Epithelial cell of esophagus (primary cell): ENCODE data around the gene SZRD1.

Source experiments
- DNase-seq: peaks from one replicate; pipeline ENCODE4 v3.0.0; 2010; ENCODE audit warnings: low read depth
- H3K4me3 ChIP-seq: 2 replicates; pipeline ENCODE4 v1.5.1; 2011; ENCODE audit warnings: mild to moderate bottlenecking, low read length, control low read depth
- TF ChIP-seq, protein P1 (sequence below): IDR thresholded peaks from 2 replicates; pipeline ENCODE4 v1.5.1; 2011; ENCODE audit warnings: low read depth, mild to moderate bottlenecking, low read length, control low read depth, inconsistent platforms; ENCODE audit not compliant: insufficient read depth; ENCODE audit errors: missing control alignments

Gene SZRD1

DNA sequence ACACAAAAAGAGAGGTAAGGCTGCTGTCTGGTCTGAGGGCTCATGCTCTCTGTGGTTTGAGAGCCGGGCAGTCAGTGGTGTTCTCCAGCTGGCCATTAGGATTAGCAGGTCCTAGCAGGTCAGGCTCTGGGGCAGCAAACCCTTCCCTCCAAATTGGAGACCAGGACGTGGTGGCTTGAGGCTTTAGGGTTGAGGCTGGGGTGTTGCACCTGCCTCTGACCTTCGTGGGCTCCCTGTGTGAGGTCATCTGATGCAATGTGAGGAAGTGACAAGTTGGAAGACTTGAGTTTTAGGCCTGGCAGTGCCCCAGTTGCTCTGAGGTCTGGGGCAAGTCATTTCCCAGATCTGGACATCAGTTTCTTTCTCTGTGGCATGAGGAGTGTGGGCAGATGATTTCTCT, 24.4 kb downstream of the SZRD1 start:
- TF ChIP-seq, protein P1, sequence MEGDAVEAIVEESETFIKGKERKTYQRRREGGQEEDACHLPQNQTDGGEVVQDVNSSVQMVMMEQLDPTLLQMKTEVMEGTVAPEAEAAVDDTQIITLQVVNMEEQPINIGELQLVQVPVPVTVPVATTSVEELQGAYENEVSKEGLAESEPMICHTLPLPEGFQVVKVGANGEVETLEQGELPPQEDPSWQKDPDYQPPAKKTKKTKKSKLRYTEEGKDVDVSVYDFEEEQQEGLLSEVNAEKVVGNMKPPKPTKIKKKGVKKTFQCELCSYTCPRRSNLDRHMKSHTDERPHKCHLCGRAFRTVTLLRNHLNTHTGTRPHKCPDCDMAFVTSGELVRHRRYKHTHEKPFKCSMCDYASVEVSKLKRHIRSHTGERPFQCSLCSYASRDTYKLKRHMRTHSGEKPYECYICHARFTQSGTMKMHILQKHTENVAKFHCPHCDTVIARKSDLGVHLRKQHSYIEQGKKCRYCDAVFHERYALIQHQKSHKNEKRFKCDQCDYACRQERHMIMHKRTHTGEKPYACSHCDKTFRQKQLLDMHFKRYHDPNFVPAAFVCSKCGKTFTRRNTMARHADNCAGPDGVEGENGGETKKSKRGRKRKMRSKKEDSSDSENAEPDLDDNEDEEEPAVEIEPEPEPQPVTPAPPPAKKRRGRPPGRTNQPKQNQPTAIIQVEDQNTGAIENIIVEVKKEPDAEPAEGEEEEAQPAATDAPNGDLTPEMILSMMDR: no peak
- H3K4me3 ChIP-seq: no peak overlapping the region
- DNase-seq: no peak

DNA sequence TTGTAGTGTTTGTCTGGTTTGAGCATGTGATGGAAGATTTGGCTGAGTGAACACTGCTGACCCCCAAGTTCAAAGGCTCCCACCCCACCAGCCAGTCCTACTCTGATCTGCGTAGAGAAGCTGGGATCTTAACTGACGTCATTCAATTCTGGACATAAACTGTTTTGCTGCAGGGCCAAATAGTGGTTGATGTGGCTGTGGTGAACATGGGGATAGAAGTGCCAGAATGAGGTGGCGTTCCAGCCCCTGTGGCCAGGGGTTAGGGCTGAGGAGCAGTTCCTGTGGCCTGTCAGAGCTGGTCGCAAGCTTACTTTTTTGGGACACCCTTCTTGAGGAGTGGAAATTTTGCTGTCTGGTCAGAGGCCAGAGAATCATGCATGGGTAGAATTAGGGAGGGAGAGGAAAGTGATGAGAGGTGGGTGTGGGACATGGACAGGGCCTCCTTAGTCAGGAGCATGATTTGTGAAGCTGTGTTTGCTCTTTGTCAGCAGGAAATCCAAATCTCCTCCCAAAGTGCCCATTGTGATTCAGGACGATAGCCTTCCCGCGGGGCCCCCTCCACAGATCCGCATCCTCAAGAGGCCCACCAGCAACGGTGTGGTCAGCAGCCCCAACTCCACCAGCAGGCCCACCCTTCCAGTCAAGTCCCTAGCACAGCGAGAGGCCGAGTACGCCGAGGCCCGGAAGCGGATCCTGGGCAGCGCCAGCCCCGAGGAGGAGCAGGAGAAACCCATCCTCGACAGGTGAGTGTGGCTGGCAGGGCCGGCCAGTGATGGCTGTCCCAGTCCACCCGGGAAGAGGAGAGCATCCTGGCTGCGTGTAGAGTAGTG, 25.9 kb downstream of the SZRD1 start:
- TF ChIP-seq, protein P1: no peak
- no peak overlapping the region for H3K4me3 ChIP-seq
- DNase-seq: no peak

DNA sequence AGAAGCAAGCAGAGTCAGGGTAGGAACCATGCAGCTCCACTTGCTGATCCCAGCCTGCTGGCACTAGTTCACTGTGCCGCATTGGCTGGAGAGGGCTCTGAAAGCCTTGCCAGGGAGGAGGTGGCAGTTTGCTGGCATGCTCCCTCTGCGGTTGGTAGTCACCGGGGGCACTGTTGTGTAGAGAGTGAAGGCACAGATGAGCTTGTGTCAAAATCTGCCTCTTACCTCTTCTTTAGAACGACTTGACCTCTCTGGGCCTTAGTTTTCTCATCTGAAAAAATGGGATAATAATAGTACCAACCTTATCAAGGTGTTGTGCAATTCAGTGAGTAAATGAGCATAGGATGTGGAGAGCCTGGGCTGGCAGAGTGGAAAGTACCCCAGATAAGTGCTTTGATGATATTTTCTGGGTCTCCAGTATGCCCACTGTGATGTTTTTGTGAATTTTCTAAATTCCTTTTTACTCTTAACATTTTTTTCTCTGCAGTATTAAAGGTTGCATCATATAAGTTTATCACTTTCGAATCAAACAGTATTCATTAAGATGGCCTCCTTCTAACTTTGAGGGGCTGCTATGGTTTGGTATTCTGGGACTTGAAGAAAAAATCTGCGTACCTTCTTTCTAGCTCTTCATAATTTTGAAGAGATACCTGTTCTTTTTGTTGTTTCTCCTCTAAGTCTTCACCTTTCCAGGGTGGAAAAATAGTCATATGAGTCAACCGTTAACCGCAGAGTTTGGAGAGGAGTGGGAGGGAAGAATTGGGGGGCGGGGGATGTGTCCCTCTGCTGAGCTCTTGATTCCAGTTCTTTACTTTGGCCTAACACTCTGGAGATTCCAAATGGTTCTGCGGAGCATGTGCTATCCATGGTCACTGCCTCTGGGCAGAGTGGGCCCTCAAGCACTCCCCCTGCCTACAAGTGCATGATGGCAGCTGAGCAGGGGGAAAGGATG, 26.8 kb downstream of the SZRD1 start:
- H3K4me3 ChIP-seq: no peak overlapping the region
- TF ChIP-seq, protein P1: no peak
- DNase-seq: no peak

DNA sequence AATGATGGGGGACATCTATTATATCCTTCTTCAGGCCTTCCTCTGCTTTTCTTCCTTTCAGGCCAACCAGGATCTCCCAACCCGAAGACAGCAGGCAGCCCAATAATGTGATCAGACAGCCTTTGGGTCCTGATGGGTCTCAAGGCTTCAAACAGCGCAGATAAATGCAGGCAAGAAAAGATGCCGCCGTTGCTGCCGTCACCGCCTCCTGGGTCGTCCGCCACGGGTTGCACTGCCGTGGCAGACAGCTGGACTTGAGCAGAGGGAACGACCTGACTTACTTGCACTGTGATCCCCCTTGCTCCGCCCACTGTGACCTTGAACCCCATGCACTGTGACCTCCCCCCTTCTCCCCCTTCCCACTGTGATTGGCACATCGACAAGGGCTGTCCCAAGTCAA, 27.9 kb downstream of the SZRD1 start:
- TF ChIP-seq, protein P1: no peak
- no peak overlapping the region for H3K4me3 ChIP-seq
- no peak for DNase-seq

DNA sequence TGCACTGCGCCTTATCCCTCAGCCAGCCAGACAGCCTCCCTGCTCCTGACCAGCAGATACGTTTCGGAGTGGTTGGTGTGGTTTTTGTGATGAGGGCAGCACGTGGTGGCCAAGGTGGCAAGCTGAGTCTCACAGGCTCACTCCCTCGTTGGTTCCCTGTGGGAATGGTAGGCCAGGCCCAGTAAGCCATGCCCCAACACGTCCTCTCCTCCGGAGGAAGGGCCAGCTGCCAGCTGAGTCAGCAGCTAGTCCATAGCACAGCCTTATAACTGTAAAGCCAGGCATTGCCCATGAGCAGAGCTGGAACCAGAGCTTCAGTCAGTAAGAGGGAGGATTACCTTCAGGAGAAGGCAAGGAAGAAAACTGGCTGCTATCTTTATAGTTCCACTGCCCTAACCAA, 29.5 kb downstream of the SZRD1 start:
- TF ChIP-seq, protein P1: no peak
- peak; percentile 99 for DNase-seq
- no peak overlapping the region for H3K4me3 ChIP-seq

DNA sequence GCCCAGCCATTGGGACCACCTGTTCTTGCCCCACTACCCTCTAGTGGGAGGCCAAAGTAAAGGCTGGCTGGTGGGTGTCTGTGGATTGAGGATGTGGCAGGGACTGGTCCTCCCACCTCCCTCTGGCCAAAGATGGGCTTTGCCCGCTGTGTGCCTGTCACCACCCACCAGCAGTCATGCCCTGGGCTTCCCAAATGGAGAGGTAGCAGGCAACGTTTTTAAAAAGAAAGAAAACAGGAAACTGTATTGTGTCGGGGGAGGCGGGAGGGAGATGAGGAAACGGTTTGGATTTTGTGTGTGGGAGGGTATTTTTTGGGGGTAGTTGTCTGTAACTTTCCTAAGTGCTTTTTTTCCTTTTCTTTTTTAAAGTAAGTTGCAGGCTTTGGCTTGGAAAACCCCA, 30.1 kb downstream of the SZRD1 start:
- TF ChIP-seq, protein P1: no peak
- DNase-seq: no peak
- H3K4me3 ChIP-seq: no peak overlapping the region
